GM12878 (cell line): ENCODE measurements around the gene RAB33A. TPM values are rescaled to one million over a fixed set of nuclear protein-coding genes. Genes with fewer than 3 reads are reported as not detected.

ENCODE experiments used
- ATF7 ChIP-seq: fragments of 450-650 bp; IDR thresholded peaks from 2 replicates; pipeline ENCODE4 v1.6.1; 2016; ENCODE audit warnings: low read depth, mild to moderate bottlenecking
- BCL11A ChIP-seq: IDR thresholded peaks from 2 replicates; pipeline ENCODE4 v1.6.1; 2011; ENCODE audit warnings: low read depth, low read length
- CBFB ChIP-seq: IDR thresholded peaks from 2 replicates; pipeline ENCODE4 v1.6.1; 2016; ENCODE audit warnings: antibody characterized with exemption, low read depth
- CHD2 ChIP-seq: IDR thresholded peaks from 2 replicates; pipeline ENCODE4 v1.6.1; 2011; ENCODE audit warnings: low read depth, low read length, improper control_type of control experiment, borderline replicate concordance
- FOXK2 ChIP-seq: fragments of 450-650 bp; IDR thresholded peaks from 2 replicates; pipeline ENCODE4 v1.6.1; 2017; ENCODE audit warnings: mild to moderate bottlenecking, moderate library complexity
- HDAC6 ChIP-seq: fragments of 200-600 bp; sonication (generic); IDR thresholded peaks from one replicate; pipeline ENCODE4 v1.8.0; 2017; ENCODE audit warnings: antibody characterized with exemption; ENCODE audit not compliant: unreplicated experiment
- JUNB ChIP-seq: IDR thresholded peaks from 2 replicates; pipeline ENCODE4 v1.6.1; 2016; ENCODE audit warnings: antibody characterized with exemption, mild to moderate bottlenecking
- KLF5 ChIP-seq: fragments of 450-650 bp; IDR thresholded peaks from 2 replicates; pipeline ENCODE4 v1.6.1; 2014; ENCODE audit warnings: mild to moderate bottlenecking; ENCODE audit not compliant: partially characterized antibody
- MTA2 ChIP-seq: fragments of 450-650 bp; IDR thresholded peaks from 2 replicates; pipeline ENCODE4 v1.6.1; 2016; ENCODE audit warnings: low read depth, mild to moderate bottlenecking, moderate library complexity
- MYC ChIP-seq: IDR thresholded peaks from 2 replicates; pipeline ENCODE4 v1.6.1; 2011; ENCODE audit warnings: mild to moderate bottlenecking, low read length, moderate library complexity, inconsistent platforms; ENCODE audit not compliant: insufficient read depth, insufficient replicate concordance, insufficient read length, severe bottlenecking
- NFXL1 ChIP-seq: fragments of 450-650 bp; IDR thresholded peaks from 2 replicates; pipeline ENCODE4 v1.6.1; 2017; ENCODE audit warnings: antibody characterized with exemption, mild to moderate bottlenecking, borderline replicate concordance
- PAX8 ChIP-seq: fragments of 450-650 bp; IDR thresholded peaks from 2 replicates; pipeline ENCODE4 v1.6.1; 2017; ENCODE audit warnings: mild to moderate bottlenecking, moderate library complexity
- POLR2AphosphoS5 ChIP-seq: IDR thresholded peaks from 2 replicates; pipeline ENCODE4 v1.6.1; 2011; ENCODE audit warnings: mild to moderate bottlenecking, low read length, inconsistent platforms
- POU2F2 ChIP-seq: IDR thresholded peaks from 3 replicates; pipeline ENCODE4 v1.6.1; 2011; ENCODE audit warnings: low read depth, mild to moderate bottlenecking, low read length, borderline replicate concordance
- PRDM15 ChIP-seq: fragments of 450-650 bp; formaldehyde crosslinking; IDR thresholded peaks from 2 replicates; pipeline ENCODE4 v1.4.0; 2020; ENCODE audit warnings: mild to moderate bottlenecking, moderate library complexity
- REST ChIP-seq: IDR thresholded peaks from 2 replicates; pipeline ENCODE4 v1.6.1; 2012; ENCODE audit warnings: mild to moderate bottlenecking, low read depth, low read length
- SREBF1 ChIP-seq: IDR thresholded peaks from 2 replicates; pipeline ENCODE4 v1.6.1; 2012; ENCODE audit warnings: mild to moderate bottlenecking, low read length
- TBL1XR1 ChIP-seq: IDR thresholded peaks from 2 replicates; pipeline ENCODE4 v1.6.1; 2012; ENCODE audit warnings: low read depth, low read length, improper control_type of control experiment
- ZNF207 ChIP-seq: fragments of 450-650 bp; IDR thresholded peaks from 2 replicates; pipeline ENCODE4 v1.6.1; 2014; ENCODE audit warnings: antibody characterized with exemption, mild to moderate bottlenecking, borderline replicate concordance
- polyA plus RNA-seq, 11 experiments: library from polyadenylated mRNA; depleted of rRNA in 4 of 11; unstranded in 6 of 11; stranded (reverse) in 5 of 11; fragments of >200 nt; fragmentation: Nextera tagmentation in 4 of 11; fragmentation: Illumina TruSeq in 1 of 11; extraction: Ambion mirVana in 4 of 11; extraction: Trizol in 1 of 11; gene quantifications; 1 replicate in 1 of 11; 2 replicates in 10 of 11; pipeline versions ENCODE4 v1.2.1 to v1.2.3, GENCODE V29; 2011 to 2016; ENCODE audit warnings: inconsistent platforms in 2 of 11, missing spikeins in 2 of 11, low read depth in 1 of 11
- total RNA-seq, 4 experiments: library from RNA; depleted of rRNA in 3 of 4; stranded (reverse); fragments of >200 nt in 3 of 4; fragmentation: Illumina TruSeq in 1 of 4; extraction: Trizol in 1 of 4; gene quantifications; 2 replicates each; pipeline versions ENCODE4 v1.2.1 to v1.2.3, GENCODE V29; 2013 to 2021
- TF ChIP-seq, protein P1 (sequence below): IDR thresholded peaks from 2 replicates; pipeline ENCODE4 v1.6.1; 2012; ENCODE audit warnings: low read depth, low read length, improper control_type of control experiment
- TF ChIP-seq, protein P2 (sequence below), 3 experiments: IDR thresholded peaks in 2 of 3; conservative IDR thresholded peaks in 1 of 3; 2 replicates each; pipeline ENCODE4 v1.5.1; 2011; ENCODE audit warnings: low read depth in 3 of 3, low read length in 3 of 3, mild to moderate bottlenecking in 3 of 3, control low read depth in 2 of 3, moderate library complexity in 2 of 3, inconsistent platforms in 1 of 3, mixed read lengths in 1 of 3; ENCODE audit not compliant: control insufficient read depth in 2 of 3, insufficient read depth in 1 of 3; ENCODE audit errors: extremely low read depth in 1 of 3

Gene RAB33A
- total and polyA plus RNA-seq, 10 of the 15 experiments (the other 5 are each of a cell fraction or from before 2014, with no cell fraction given), result 6.3 to 67.3 (median 33.4) TPM

DNA sequence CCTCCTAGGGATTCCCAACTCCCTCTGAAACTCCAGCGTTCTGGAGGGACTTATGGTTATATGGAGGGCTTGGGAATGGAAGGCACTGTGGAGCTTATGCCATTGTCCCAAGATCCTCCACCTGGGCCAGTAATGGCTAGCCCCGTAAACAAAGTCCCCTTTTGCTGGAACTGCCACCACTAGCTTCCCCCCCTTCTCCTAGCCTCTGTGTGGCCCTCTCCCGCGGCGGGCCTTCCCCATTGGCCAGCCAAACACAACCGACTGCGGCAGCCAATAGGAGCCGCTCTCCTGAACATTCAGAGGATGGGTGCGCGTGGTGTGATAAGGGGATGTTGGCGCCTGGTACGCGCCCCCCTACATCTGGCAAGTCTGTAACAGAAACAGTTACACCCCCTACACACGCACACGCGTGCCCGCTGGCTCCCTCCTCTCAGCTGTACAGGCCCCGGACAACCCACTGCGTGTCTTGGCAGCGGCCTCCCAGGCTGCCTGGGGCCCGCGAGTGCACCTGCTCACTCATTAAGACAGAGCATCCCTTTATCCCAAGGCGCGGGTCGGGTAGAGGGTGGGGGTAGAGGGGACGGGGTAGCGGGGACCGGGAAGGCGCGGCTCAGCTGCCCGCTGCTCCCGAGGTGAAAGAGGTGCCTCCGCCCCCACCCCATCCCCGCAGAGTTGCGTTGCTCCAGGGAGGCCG is 863 bp upstream of the RAB33A start (continued):
- TF ChIP-seq PRDM15 (CRISPR knock-in tag) (no peak), NFXL1 (no peak), ATF7 (peak; percentile 96), BCL11A (no peak), POU2F2 (no peak), REST (no peak), KLF5 (peak; percentile 96), HDAC6 (no peak), CHD2 (no peak), SREBF1 (peak; percentile 74; the same call in 1 of the 2 replicates), TBL1XR1 (no peak), POLR2AphosphoS5 (peak; percentile 53; the same call in 1 of the 2 replicates), PAX8 (no peak), ZNF207 (no peak), FOXK2 (peak; percentile 94), MYC (no peak), MTA2 (no peak), JUNB (no peak), CBFB (no peak)
- TF ChIP-seq, protein P1, sequence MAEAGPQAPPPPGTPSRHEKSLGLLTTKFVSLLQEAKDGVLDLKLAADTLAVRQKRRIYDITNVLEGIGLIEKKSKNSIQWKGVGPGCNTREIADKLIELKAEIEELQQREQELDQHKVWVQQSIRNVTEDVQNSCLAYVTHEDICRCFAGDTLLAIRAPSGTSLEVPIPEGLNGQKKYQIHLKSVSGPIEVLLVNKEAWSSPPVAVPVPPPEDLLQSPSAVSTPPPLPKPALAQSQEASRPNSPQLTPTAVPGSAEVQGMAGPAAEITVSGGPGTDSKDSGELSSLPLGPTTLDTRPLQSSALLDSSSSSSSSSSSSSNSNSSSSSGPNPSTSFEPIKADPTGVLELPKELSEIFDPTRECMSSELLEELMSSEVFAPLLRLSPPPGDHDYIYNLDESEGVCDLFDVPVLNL, result no peak
- TF ChIP-seq, protein P2, sequence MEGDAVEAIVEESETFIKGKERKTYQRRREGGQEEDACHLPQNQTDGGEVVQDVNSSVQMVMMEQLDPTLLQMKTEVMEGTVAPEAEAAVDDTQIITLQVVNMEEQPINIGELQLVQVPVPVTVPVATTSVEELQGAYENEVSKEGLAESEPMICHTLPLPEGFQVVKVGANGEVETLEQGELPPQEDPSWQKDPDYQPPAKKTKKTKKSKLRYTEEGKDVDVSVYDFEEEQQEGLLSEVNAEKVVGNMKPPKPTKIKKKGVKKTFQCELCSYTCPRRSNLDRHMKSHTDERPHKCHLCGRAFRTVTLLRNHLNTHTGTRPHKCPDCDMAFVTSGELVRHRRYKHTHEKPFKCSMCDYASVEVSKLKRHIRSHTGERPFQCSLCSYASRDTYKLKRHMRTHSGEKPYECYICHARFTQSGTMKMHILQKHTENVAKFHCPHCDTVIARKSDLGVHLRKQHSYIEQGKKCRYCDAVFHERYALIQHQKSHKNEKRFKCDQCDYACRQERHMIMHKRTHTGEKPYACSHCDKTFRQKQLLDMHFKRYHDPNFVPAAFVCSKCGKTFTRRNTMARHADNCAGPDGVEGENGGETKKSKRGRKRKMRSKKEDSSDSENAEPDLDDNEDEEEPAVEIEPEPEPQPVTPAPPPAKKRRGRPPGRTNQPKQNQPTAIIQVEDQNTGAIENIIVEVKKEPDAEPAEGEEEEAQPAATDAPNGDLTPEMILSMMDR (IDR thresholded peaks at IDR 0.05 in 2 of 3, conservative IDR thresholded peaks at IDR 0.05 in 1 of 3; ENCODE audit: control insufficient read depth in 2 of 3, extremely low read depth in 1 of 3, insufficient read depth in 1 of 3, low read depth in 3 of 3, low read length in 3 of 3), result no peak
